ENCODE results near the gene CELSR3. TPM values are rescaled to one million over a fixed set of nuclear protein-coding genes. Genes with fewer than 3 reads are reported as not detected.

Gene CELSR3
- total RNA-seq, 1 experiment from 2014 or later, result 1.9 TPM

GRCh38 chr3:48634661-48635221 lies 27.9 kb downstream of the CELSR3 start:
- DNase-seq (ENCODE audit: low read depth), result peak; percentile 55

- no peak for DNase-seq (ENCODE audit: low read depth)
Observed at GRCh38 chr3:48633743-48634142, 28.9 kb downstream of the CELSR3 start.

GRCh38 chr3:48633256-48633655 lies 29.4 kb downstream of the CELSR3 start:
- DNase-seq (ENCODE audit: low read depth), result no peak

- no peak for DNase-seq (ENCODE audit: low read depth)
Observed at GRCh38 chr3:48631516-48632448, 30.9 kb downstream of the CELSR3 start.

GRCh38 chr3:48630833-48631232 lies 31.9 kb downstream of the CELSR3 start:
- no peak for DNase-seq (ENCODE audit: low read depth)

- DNase-seq (ENCODE audit: low read depth), result no peak
Observed at GRCh38 chr3:48630407-48630806, 32.3 kb downstream of the CELSR3 start.

GRCh38 chr3:48629894-48630293 lies 32.8 kb downstream of the CELSR3 start:
- DNase-seq (ENCODE audit: low read depth), result no peak

GRCh38 chr3:48628277-48629017 lies 34.2 kb downstream of the CELSR3 start:
- no peak for DNase-seq (ENCODE audit: low read depth)

GRCh38 chr3:48625600-48625999 lies 37.1 kb downstream of the CELSR3 start:
- DNase-seq (ENCODE audit: low read depth), result no peak

- no peak for DNase-seq (ENCODE audit: low read depth)
Observed at GRCh38 chr3:48624767-48625166, 37.9 kb downstream of the CELSR3 start.

- DNase-seq (ENCODE audit: low read depth), result no peak
Observed at GRCh38 chr3:48623851-48624547, 38.7 kb downstream of the CELSR3 start.

GRCh38 chr3:48621461-48621869 lies 41.2 kb downstream of the CELSR3 start, which contains the start of gene TMEM89:
Gene TMEM89, minus strand, starts transcription at chr3:48621769. Its CDS starts 13 bp downstream, at chr3:48621756.
- DNase-seq (ENCODE audit: low read depth), result no peak

GRCh38 chr3:48619541-48620524 lies 42.9 kb downstream of the CELSR3 start:
- DNase-seq (ENCODE audit: low read depth), result no peak

GRCh38 chr3:48617559-48617958 lies 45.1 kb downstream of the CELSR3 start:
- DNase-seq (ENCODE audit: low read depth), result no peak

- no peak for DNase-seq (ENCODE audit: low read depth)
Observed at GRCh38 chr3:48614044-48614443, 48.6 kb downstream of the CELSR3 start.

- DNase-seq (ENCODE audit: low read depth), result no peak
Observed at GRCh38 chr3:48612309-48612708, 50.4 kb downstream of the CELSR3 start.

- peak; percentile 95 for DNase-seq (ENCODE audit: low read depth)
Observed at GRCh38 chr3:48609088-48610005, 53.3 kb downstream of the CELSR3 start, which contains the start of gene UQCRC1. Gene UQCRC1, minus strand, starts transcription at chr3:48609646. Its CDS starts 26 bp downstream, at chr3:48609620.

GRCh38 chr3:48607519-48607918 lies 55.2 kb downstream of the CELSR3 start:
- no peak for DNase-seq (ENCODE audit: low read depth)

GRCh38 chr3:48601622-48601994 lies 61.1 kb downstream of the CELSR3 start:
- DNase-seq (ENCODE audit: low read depth), result no peak
